K562 (cell line): Measurements from ENCODE around the gene BID. TPM values are rescaled to one million over a fixed set of nuclear protein-coding genes. Genes with fewer than 3 reads are reported as not detected.

ENCODE experiments used
- ATAC-seq: fragments of 200-7000 bp; cut with Tn5 transposase; 3 replicates; pipeline ENCODE4 v1.9.1; 2020; ENCODE audit warnings: moderate library complexity
- BruUV-seq: library from RNA; stranded (reverse); fragments of 400-500 nt; replicated peaks from 2 replicates; lab custom pipeline; 2021; lab: Mats Ljungman, UMichigan
- CTCF ChIA-PET: fragments of 300-600 bp; formaldehyde crosslinking; extraction: SDS; loops from one replicate; lab custom pipeline; 2021; ENCODE audit warnings: low intra/inter-chr PET ratio; lab: Yijun Ruan, JAX
- POLR2A ChIA-PET: fragments of 300-600, 350-650 bp; sonication (Branson Sonifier 250); formaldehyde crosslinking; extraction: SDS; loops from one replicate; lab custom pipeline; 2021; ENCODE audit warnings: antibody characterized with exemption, inconsistent platforms; lab: Yijun Ruan, JAX
- DNase-seq, 4 experiments: peaks; one replicate each; pipeline versions ENCODE4 v3.0.0 to v3.0.0-alpha.2; 2011 to 2018; ENCODE audit warnings: low spot score in 3 of 4, mixed read lengths in 3 of 4; ENCODE audit errors: extremely low read depth in 1 of 4
- FAIRE-seq: peaks from 2 replicates; lab custom pipeline; 2011; peaks lifted over from hg19 to GRCh38; lab: Jason Lieb, UNC
- H2AFZ ChIP-seq: 2 replicates; pipeline ENCODE4 v1.6.0; 2011; ENCODE audit warnings: low read depth, low read length, control low read depth, inconsistent platforms
- H3K27ac ChIP-seq: fragments of 200-600 bp; 3 replicates; pipeline ENCODE4 v1.8.0; 2011; ENCODE audit warnings: low read depth, mild to moderate bottlenecking, control low read depth, inconsistent platforms, low read length, moderate library complexity, mixed read lengths; ENCODE audit errors: extremely low read depth
- H3K27me3 ChIP-seq, 2 experiments: fragments of 300-600 bp in 1 of 2; 2 replicates in 1 of 2; 3 replicates in 1 of 2; pipeline versions ENCODE4 v1.6.0 to v1.8.0; 2011; ENCODE audit warnings: inconsistent platforms in 2 of 2, low read length in 2 of 2, mild to moderate bottlenecking in 1 of 2, mixed read lengths in 1 of 2, moderate library complexity in 1 of 2; ENCODE audit not compliant: control insufficient read depth in 2 of 2, insufficient read depth in 2 of 2
- H3K36me3 ChIP-seq: fragments of 300-600 bp; 3 replicates; pipeline ENCODE4 v1.8.0; 2011; ENCODE audit warnings: mild to moderate bottlenecking, low read length, inconsistent platforms; ENCODE audit not compliant: control insufficient read depth, insufficient read depth
- H3K4me1 ChIP-seq, 2 experiments: fragments of 200-600 bp in 1 of 2; replicated peaks in 1 of 2; 2 replicates in 1 of 2; 3 replicates in 1 of 2; pipeline versions ENCODE4 v1.5.1 to v1.8.0; 2011; ENCODE audit warnings: inconsistent platforms in 2 of 2, low read length in 2 of 2, mild to moderate bottlenecking in 1 of 2, mixed read lengths in 1 of 2, moderate library complexity in 1 of 2; ENCODE audit not compliant: control insufficient read depth in 2 of 2, insufficient read depth in 2 of 2
- H3K4me2 ChIP-seq: 2 replicates; pipeline ENCODE4 v1.6.1; 2011; ENCODE audit warnings: low read length, control low read depth, inconsistent platforms, mixed read lengths; ENCODE audit not compliant: insufficient read depth
- H3K4me3 ChIP-seq: fragments of 200-600 bp; sonication (generic), shearing (Covaris generic); 2 replicates; pipeline ENCODE4 v1.5.1; 2016; ENCODE audit warnings: control low read depth, inconsistent platforms
- H3K79me2 ChIP-seq: fragments of 200-600 bp; 3 replicates; pipeline ENCODE4 v1.8.0; 2011; ENCODE audit warnings: low read length, inconsistent platforms; ENCODE audit not compliant: control insufficient read depth, insufficient read depth
- H3K9ac ChIP-seq, 2 experiments: 2 replicates each; pipeline versions ENCODE4 v1.6.0 to v1.6.1; 2011; ENCODE audit warnings: low read depth in 2 of 2, low read length in 2 of 2, control low read depth in 1 of 2, inconsistent platforms in 1 of 2, mild to moderate bottlenecking in 1 of 2, mixed read lengths in 1 of 2; ENCODE audit not compliant: insufficient read depth in 1 of 2
- H3K9me1 ChIP-seq: one replicate; pipeline ENCODE4 v1.6.0; 2011; ENCODE audit warnings: inconsistent platforms, mild to moderate bottlenecking, low read length, moderate library complexity; ENCODE audit not compliant: control insufficient read depth, insufficient read depth
- H3K9me3 ChIP-seq: replicated peaks from 2 replicates; pipeline ENCODE4 v1.5.1; 2011; ENCODE audit warnings: low read depth, low read length, inconsistent platforms; ENCODE audit not compliant: control insufficient read depth, insufficient read depth
- H4K20me1 ChIP-seq: replicated peaks from 2 replicates; pipeline ENCODE4 v1.6.1; 2011; ENCODE audit warnings: low read length, inconsistent platforms, mixed read lengths; ENCODE audit not compliant: control insufficient read depth, insufficient read depth
- BACH1 ChIP-seq: fragments of 200-800 bp; sonication (Bioruptor generic); IDR thresholded peaks from 2 replicates; pipeline ENCODE4 v1.6.1; 2016; ENCODE audit warnings: missing genetic modification characterization, missing compliant biosample characterization
- BCOR ChIP-seq: fragments of 450-650 bp; IDR thresholded peaks from 2 replicates; pipeline ENCODE4 v1.6.1; 2016
- FOXK1 ChIP-seq: sonication (generic); formaldehyde crosslinking; IDR thresholded peaks from 2 replicates; pipeline ENCODE4 v1.8.0; 2022; ENCODE audit warnings: missing genetic modification reagents, mild to moderate bottlenecking, borderline replicate concordance
- FUS ChIP-seq: fragments of 200-400 bp; formaldehyde crosslinking; optimal IDR thresholded peaks from 2 replicates; pipeline ENCODE3; 2017; ENCODE audit warnings: low read depth, low read length
- HMG20B ChIP-seq: fragments of 250-450 bp; sonication (Bioruptor Pico); IDR thresholded peaks from 2 replicates; pipeline ENCODE4 v1.5.0; 2021; ENCODE audit warnings: mild to moderate bottlenecking
- PTTG1 ChIP-seq: fragments of 450-650 bp; IDR thresholded peaks from 2 replicates; pipeline ENCODE4 v1.6.1; 2016; ENCODE audit warnings: low read depth, mild to moderate bottlenecking, missing genetic modification characterization, missing compliant biosample characterization
- TAF9B ChIP-seq: fragments of 450-650 bp; IDR thresholded peaks from 2 replicates; pipeline ENCODE4 v1.6.1; 2018; ENCODE audit warnings: mild to moderate bottlenecking; ENCODE audit not compliant: partially characterized antibody
- ZNF445 ChIP-seq: fragments of 250-450 bp; sonication (Bioruptor Pico); IDR thresholded peaks from 2 replicates; pipeline ENCODE4 v1.4.0; 2020; ENCODE audit warnings: low read depth, mild to moderate bottlenecking, moderate library complexity
- WGBS: fragments of 100-300 bp; shearing (Covaris generic); methylation state at CpG from one replicate; pipeline ENCODE4 v1.1.6; 2016; ENCODE audit warnings: low coverage, mixed read lengths; ENCODE audit not compliant: insufficient coverage; ENCODE audit errors: missing lambda C conversion rate; 5-methylcytosine and 5-hydroxymethylcytosine counted together
- in situ Hi-C: fragments of 300-500 bp; cut with MboI; formaldehyde crosslinking; loops from 4 replicates; pipeline ENCODE4 v1.15.0; 2018; ENCODE audit warnings: inconsistent platforms, mixed read lengths
- intact Hi-C: fragments of 100-400 bp; cut with micrococcal nuclease; formaldehyde crosslinking; loops from 2 replicates; pipeline ENCODE4 v1.14.2; 2022
- polyA plus RNA-seq, 8 experiments: library from polyadenylated mRNA; depleted of rRNA in 4 of 8; stranded (reverse) in 5 of 8; unstranded in 3 of 8; fragments of >200 nt; fragmentation: Nextera tagmentation in 2 of 8; fragmentation: Illumina TruSeq in 1 of 8; extraction: Ambion mirVana in 2 of 8; extraction: Trizol in 1 of 8; gene quantifications; 2 replicates each; pipeline versions ENCODE4 v1.2.1 to v1.2.3, GENCODE V29; 2011 to 2014; ENCODE audit warnings: inconsistent platforms in 1 of 8, missing spikeins in 1 of 8
- total RNA-seq, 7 experiments: library from RNA; depleted of rRNA in 6 of 7; stranded (reverse); fragments of >200 nt in 6 of 7; fragmentation: Illumina TruSeq in 2 of 7; extraction: Trizol in 2 of 7; gene quantifications; 2 replicates each; pipeline versions ENCODE4 v1.2.1 to v1.2.3, GENCODE V29; 2011 to 2021; ENCODE audit warnings: low replicate concordance in 1 of 7
- TF ChIP-seq, protein P1 (sequence below): fragments of 450-650 bp; formaldehyde crosslinking; IDR thresholded peaks from 2 replicates; pipeline ENCODE4 v1.4.0; 2020; ENCODE audit warnings: mild to moderate bottlenecking, moderate library complexity
- TF ChIP-seq, protein P2 (sequence below): sonication (generic); IDR thresholded peaks from 2 replicates; pipeline ENCODE4 v1.6.1; 2016

Gene BID
- total and polyA plus RNA-seq, 9 of the 15 experiments (the other 6 are each of a cell fraction or from before 2014, with no cell fraction given): 5.2 to 209 (median 63.7) TPM

GRCh38 chr22:17814830-17815229 is 40.6 kb upstream of the BID start:
- TF ChIP-seq ZNF445 (CRISPR knock-in tag) (no peak), FOXK1 (CRISPR knock-in tag) (no peak), BCOR (no peak), HMG20B (CRISPR knock-in tag) (no peak), BACH1 (no peak), FUS (no peak), PTTG1 (no peak), TAF9B (no peak)
- TF ChIP-seq, protein P1, sequence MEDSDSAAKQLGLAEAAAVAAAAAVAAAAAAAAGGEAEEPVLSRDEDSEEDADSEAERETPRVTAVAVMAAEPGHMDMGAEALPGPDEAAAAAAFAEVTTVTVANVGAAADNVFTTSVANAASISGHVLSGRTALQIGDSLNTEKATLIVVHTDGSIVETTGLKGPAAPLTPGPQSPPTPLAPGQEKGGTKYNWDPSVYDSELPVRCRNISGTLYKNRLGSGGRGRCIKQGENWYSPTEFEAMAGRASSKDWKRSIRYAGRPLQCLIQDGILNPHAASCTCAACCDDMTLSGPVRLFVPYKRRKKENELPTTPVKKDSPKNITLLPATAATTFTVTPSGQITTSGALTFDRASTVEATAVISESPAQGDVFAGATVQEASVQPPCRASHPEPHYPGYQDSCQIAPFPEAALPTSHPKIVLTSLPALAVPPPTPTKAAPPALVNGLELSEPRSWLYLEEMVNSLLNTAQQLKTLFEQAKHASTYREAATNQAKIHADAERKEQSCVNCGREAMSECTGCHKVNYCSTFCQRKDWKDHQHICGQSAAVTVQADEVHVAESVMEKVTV (CRISPR knock-in tag): no peak
- TF ChIP-seq, protein P2, sequence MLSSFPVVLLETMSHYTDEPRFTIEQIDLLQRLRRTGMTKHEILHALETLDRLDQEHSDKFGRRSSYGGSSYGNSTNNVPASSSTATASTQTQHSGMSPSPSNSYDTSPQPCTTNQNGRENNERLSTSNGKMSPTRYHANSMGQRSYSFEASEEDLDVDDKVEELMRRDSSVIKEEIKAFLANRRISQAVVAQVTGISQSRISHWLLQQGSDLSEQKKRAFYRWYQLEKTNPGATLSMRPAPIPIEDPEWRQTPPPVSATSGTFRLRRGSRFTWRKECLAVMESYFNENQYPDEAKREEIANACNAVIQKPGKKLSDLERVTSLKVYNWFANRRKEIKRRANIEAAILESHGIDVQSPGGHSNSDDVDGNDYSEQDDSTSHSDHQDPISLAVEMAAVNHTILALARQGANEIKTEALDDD: no peak
- intact Hi-C loops: no loop called here
- Histone ChIP-seq H3K27ac (no peak overlapping the region), H3K4me1 (peaks cover 0 to 12% of the 10 kb centered on the region in 2 experiments; a peak in 1 of 5 replicates), H4K20me1 (0 out of 2 replicates have a peak, but pooled peaks cover 4% of the 10 kb centered on the region), H3K4me2 (no peak overlapping the region), H3K9ac (no peak overlapping the region), H3K36me3 (peaks cover 9% of the 10 kb centered on the region; the same call in 1 of the 3 replicates), H3K27me3 (no peaks in the 10 kb centered on the region), H2AFZ (no peak overlapping the region), H3K9me1 (no peaks in the 10 kb centered on the region), H3K4me3 (no peak overlapping the region), H3K79me2 (no peaks in the 10 kb centered on the region), H3K9me3 (no peaks in the 10 kb centered on the region)
- DNase-seq: no peak
- BruUV-seq: no TSS peak
- POLR2A ChIA-PET: no interaction called here
- WGBS: 92% methylated on average over 15 of the region's 20 CpGs
- in situ Hi-C loops: no loop called here
- CTCF ChIA-PET: no interaction called here
- no peak for ATAC-seq
- no peak for FAIRE-seq
